NT2/D1 (cell line): ENCODE data around the gene AP4M1.

Experiments used
- YY1 ChIP-seq: IDR thresholded peaks from 2 replicates; pipeline ENCODE4 v1.6.1; 2011; ENCODE audit not compliant: insufficient read length, insufficient read depth
- ZNF274 ChIP-seq: IDR thresholded peaks from 2 replicates; pipeline ENCODE4 v1.6.1; 2011; ENCODE audit warnings: mild to moderate bottlenecking, low read depth, low read length

- TF ChIP-seq YY1 (no peak), ZNF274 (no peak)
These were observed 27.2 kb downstream of the AP4M1 start for GRCh38 chr7:100128637-100128963.
